GM12873 (cell line): ENCODE results near the gene ALDH1L1.

Experiments used
- CTCF ChIP-seq: IDR thresholded peaks from 2 replicates; pipeline ENCODE4 v1.5.1; 2012; ENCODE audit warnings: low read depth, mild to moderate bottlenecking, moderate library complexity, low read length, control low read depth; ENCODE audit not compliant: insufficient read depth; ENCODE audit errors: missing control alignments

Gene ALDH1L1

DNA sequence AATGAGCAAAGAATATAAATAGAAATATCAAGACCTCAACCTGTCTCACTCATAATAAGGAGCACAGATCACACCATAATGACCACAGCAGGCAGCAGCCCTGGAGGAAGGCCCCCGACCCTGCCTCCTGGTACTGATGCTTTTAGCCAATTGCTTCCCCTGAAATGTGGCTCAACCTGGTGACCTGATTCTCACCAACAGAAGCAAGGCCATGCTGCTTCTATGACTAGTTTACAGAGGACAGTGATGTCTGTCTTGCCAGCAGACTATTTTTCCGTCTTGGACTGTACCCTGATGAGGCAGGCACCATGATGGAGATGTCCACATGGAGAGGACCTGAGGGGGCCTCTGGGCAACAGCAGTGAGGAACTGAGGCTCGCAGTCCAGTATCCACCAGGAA, 114.5 kb downstream of the ALDH1L1 start:
- TF ChIP-seq CTCF, result no peak

DNA sequence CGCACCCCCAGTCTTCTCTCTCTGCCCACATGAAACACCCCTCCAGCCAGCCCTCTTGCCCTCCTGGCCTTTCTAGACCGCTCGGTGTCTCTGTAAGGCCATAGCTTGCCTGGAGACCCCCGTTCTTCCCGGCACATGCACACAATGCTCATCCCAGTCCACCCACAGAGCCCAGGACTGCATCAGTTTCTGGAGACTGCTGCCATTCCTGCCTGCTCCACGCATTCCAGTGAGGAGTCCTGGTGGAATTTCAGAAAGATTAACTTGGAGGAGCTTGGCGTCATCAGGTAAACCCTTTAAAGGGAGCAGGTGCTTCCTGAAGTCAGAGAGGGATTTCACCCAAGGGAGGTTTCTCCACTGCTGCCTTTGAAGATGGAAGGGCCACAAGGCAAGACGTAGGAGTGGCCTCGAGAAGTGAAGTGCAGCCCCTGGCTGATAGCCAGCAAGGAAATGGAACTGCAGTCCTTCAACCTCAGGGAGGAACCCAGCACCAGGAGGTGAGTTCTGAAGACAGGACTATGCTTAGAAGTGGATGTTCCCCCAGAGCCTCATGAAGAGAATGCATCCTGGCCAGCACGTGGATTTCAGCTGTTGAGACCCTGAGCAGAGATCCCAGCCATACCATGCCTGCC, 115.6 kb downstream of the ALDH1L1 start:
- TF ChIP-seq CTCF, result no peak

- no peak for TF ChIP-seq CTCF
These were observed 116.9 kb downstream of the ALDH1L1 start for GRCh38 chr3:126063358-126063965.

DNA sequence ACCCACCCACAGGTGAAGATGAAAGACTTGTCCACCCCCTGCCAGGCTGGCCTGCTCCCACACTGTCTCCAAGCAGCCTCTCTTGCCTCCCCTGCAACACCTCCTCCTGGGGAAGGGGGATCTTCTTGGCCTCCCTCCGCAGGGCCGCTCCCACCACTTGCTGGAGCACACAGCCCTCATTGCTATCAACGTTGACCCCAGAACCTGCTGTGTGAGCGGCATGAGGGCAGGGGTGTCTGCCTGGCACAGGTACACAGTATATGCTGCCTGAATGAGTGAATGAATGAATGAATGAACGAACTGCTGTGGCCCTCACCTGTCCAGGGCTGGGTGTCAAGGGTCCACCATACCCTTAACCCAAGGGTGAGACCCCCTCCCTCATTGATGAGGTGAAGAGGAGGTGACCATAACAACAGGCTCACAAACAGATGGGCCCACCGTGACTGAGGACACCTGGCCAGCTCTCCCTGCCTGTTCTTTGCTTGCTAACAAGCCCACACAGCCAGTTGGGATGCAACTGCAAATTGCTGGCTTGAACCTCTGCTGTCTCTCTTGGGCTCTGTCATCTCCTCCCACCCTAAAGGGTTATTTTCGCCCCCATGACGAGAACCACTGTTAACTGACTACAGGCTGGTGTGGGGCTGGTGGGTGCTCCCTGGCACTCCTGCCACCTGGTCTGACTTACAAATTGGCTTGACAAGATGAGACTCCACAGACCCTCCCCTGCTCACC, 118.9 kb downstream of the ALDH1L1 start:
- no peak for TF ChIP-seq CTCF

GRCh38 chr3:126060613-126061145, 119.7 kb downstream of the ALDH1L1 start:
- no peak for TF ChIP-seq CTCF

GRCh38 chr3:126058666-126059065, 121.7 kb downstream of the ALDH1L1 start:
- no peak for TF ChIP-seq CTCF

DNA sequence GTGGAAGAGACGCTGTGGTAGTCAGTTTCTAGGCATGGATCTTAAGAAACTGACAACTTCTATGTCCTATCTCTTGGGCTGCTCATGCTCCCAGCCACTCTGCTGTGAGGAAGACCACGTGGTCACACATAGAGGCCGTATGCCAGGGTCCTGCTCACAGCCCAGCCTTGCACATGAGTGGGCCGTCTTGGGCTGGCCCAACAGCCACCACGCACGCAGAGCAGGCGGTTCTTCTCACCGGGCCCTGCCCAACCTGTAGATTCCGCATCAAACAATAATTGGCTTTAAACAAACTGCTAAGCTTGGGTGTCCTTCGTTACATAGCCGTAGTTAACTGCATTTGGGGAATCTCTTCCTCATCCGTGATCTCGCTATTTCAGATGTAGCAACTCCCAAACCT, 122.5 kb downstream of the ALDH1L1 start:
- no peak for TF ChIP-seq CTCF
